ENCODE results near the gene TESMIN.

TESMIN gene

GRCh38 chr11:68683536-68684384 is 67.6 kb downstream of the TESMIN start:
- DNase-seq (ENCODE audit: low read depth), result no peak
- no peak for TF ChIP-seq POLR2A (IDR thresholded peaks at IDR 0.05; ENCODE audit: extremely low read depth, insufficient read length)
- no peak for TF ChIP-seq MAX (IDR thresholded peaks at IDR 0.05; ENCODE audit: low read depth, low read length)
- TF ChIP-seq MYC (IDR thresholded peaks at IDR 0.05; ENCODE audit: low read depth, low read length), result no peak
- no peak for TF ChIP-seq CTCF (IDR thresholded peaks at IDR 0.05; ENCODE audit: low read depth, low read length)
- peak overlapping the region; percentile 28 for H3K4me3 ChIP-seq (ENCODE audit: low read depth, low read length)

GRCh38 chr11:68683121-68683520 is 68.2 kb downstream of the TESMIN start:
- DNase-seq (ENCODE audit: low read depth), result no peak
- TF ChIP-seq MAX (IDR thresholded peaks at IDR 0.05; ENCODE audit: low read depth, low read length), result no peak
- no peak for TF ChIP-seq CTCF (IDR thresholded peaks at IDR 0.05; ENCODE audit: low read depth, low read length)
- TF ChIP-seq MYC (IDR thresholded peaks at IDR 0.05; ENCODE audit: low read depth, low read length), result no peak
- no peak for TF ChIP-seq POLR2A (IDR thresholded peaks at IDR 0.05; ENCODE audit: extremely low read depth, insufficient read length)
- no peak overlapping the region for H3K4me3 ChIP-seq (ENCODE audit: low read depth, low read length)

GRCh38 chr11:68682531-68682961 is 68.8 kb downstream of the TESMIN start:
- no peak overlapping the region for H3K4me3 ChIP-seq (ENCODE audit: low read depth, low read length)
- peak; percentile 49 for DNase-seq (ENCODE audit: low read depth)
- TF ChIP-seq CTCF (IDR thresholded peaks at IDR 0.05; ENCODE audit: low read depth, low read length), result no peak
- TF ChIP-seq POLR2A (IDR thresholded peaks at IDR 0.05; ENCODE audit: extremely low read depth, insufficient read length), result no peak
- TF ChIP-seq MAX (IDR thresholded peaks at IDR 0.05; ENCODE audit: low read depth, low read length), result no peak
- TF ChIP-seq MYC (IDR thresholded peaks at IDR 0.05; ENCODE audit: low read depth, low read length), result no peak

- no peak for DNase-seq (ENCODE audit: low read depth)
- H3K4me3 ChIP-seq (ENCODE audit: low read depth, low read length), result no peak overlapping the region
- TF ChIP-seq POLR2A (IDR thresholded peaks at IDR 0.05; ENCODE audit: extremely low read depth, insufficient read length) (no peak), CTCF (IDR thresholded peaks at IDR 0.05; ENCODE audit: low read depth, low read length) (no peak), MAX (IDR thresholded peaks at IDR 0.05; ENCODE audit: low read depth, low read length) (no peak), MYC (IDR thresholded peaks at IDR 0.05; ENCODE audit: low read depth, low read length) (no peak)
Observed at GRCh38 chr11:68680541-68681231, 70.6 kb downstream of the TESMIN start.

- H3K4me3 ChIP-seq (ENCODE audit: low read depth, low read length), result no peak overlapping the region
- TF ChIP-seq CTCF (IDR thresholded peaks at IDR 0.05; ENCODE audit: low read depth, low read length), result no peak
- no peak for TF ChIP-seq POLR2A (IDR thresholded peaks at IDR 0.05; ENCODE audit: extremely low read depth, insufficient read length)
- no peak for TF ChIP-seq MYC (IDR thresholded peaks at IDR 0.05; ENCODE audit: low read depth, low read length)
- no peak for DNase-seq (ENCODE audit: low read depth)
Observed at GRCh38 chr11:68678031-68678441, 73.3 kb downstream of the TESMIN start.
